ENCODE data around the gene USP8. TPM values are rescaled to one million over a fixed set of nuclear protein-coding genes. Genes with fewer than 3 reads are reported as not detected.

Gene USP8
- total and polyA plus RNA-seq, 10 of the 15 experiments (the other 5 are each of a cell fraction or from before 2014, with no cell fraction given) = 25.2 to 51.7 (median 36.1) TPM

GRCh38 chr15:50485389-50485788, 61.2 kb downstream of the USP8 start:
- Histone ChIP-seq H3K36me3 (ENCODE audit: control insufficient read depth in 2 of 2, insufficient read depth in 2 of 2, low read length in 1 of 2) (peaks cover 0 to 28% of the 10 kb centered on the region in 2 experiments), H3K27ac (ENCODE audit: control insufficient read depth, insufficient read depth) (no peak overlapping the region; the same call in 1 of the 2 replicates), H3K79me2 (ENCODE audit: control insufficient read depth, insufficient read depth, low read length) (no peaks in the 10 kb centered on the region), H3K4me3 (no peak overlapping the region), H3K9ac (ENCODE audit: control insufficient read depth, insufficient read depth, low read length) (no peak overlapping the region), H3K4me2 (ENCODE audit: control insufficient read depth, insufficient read depth) (no peak overlapping the region), H4K20me1 (ENCODE audit: control insufficient read depth, insufficient read depth) (no peaks in the 10 kb centered on the region), H3K27me3 (replicated peaks in 1 of 2; ENCODE audit: control insufficient read depth in 2 of 2, insufficient read depth in 2 of 2, low read length in 1 of 2) (no peaks in the 10 kb centered on the region), H2AFZ (ENCODE audit: control insufficient read depth, low read depth, low read length) (no peak overlapping the region), H3K4me1 (ENCODE audit: control insufficient read depth, insufficient read depth, low read length) (peaks cover 9% of the 10 kb centered on the region; the same call in 1 of the 2 replicates), H3K9me3 (replicated peaks; ENCODE audit: control insufficient read depth, insufficient read depth, low read length) (peaks cover 5% of the 10 kb centered on the region)
- ChIA-PET RAD21 (ENCODE audit: unreplicated experiment) (no interaction called here), POLR2A (interaction anchor here (0.6 kb wide), 2 partner anchors 11 to 1445 kb away, joined by 3 read pairs; no protein-coding TSS in a partner anchor), CTCF (no interaction called here), SMC1A (ENCODE audit: uncharacterized antibody, unreplicated experiment) (interaction anchor here (0.8 kb wide), 1 partner anchor 80 kb away, joined by 4 read pairs; no protein-coding TSS in a partner anchor)
- TF ChIP-seq MEF2B (IDR thresholded peaks at IDR 0.05; ENCODE audit: partially characterized antibody, poor library complexity, severe bottlenecking) (peak; percentile 30), E2F8 (IDR thresholded peaks at IDR 0.05; ENCODE audit: low read depth, partially characterized antibody) (no peak), MEF2A (IDR thresholded peaks at IDR 0.05; ENCODE audit: insufficient read depth, low read depth, low read length) (peak; percentile 74), TAF1 (IDR thresholded peaks at IDR 0.05; ENCODE audit: borderline replicate concordance, low read depth, low read length) (no peak), HDGF (IDR thresholded peaks at IDR 0.05) (no peak), MLLT1 (IDR thresholded peaks at IDR 0.05) (no peak), ZNF384 (IDR thresholded peaks at IDR 0.05; ENCODE audit: borderline replicate concordance, low read depth, low read length) (peak; percentile 57), NBN (IDR thresholded peaks at IDR 0.05) (0 out of 2 replicates have a peak, but pooled peaks have one; percentile 3), TCF7 (IDR thresholded peaks at IDR 0.05; ENCODE audit: borderline replicate concordance) (no peak)
- in situ Hi-C loops (cut with MboI) (no loop called here), intact Hi-C loops (cut with micrococcal nuclease; ENCODE audit: unreplicated experiment) (loop anchor here (10.0 kb wide), 1 partner anchor 131 kb away; the partner anchor contains the start of gene GABPB1)
- WGBS (ENCODE audit: insufficient coverage, insufficient replicate concordance, low lambda C conversion rate, missing lambda C conversion rate) = 27% methylated on average over 3 of the region's 3 CpGs
- DNase-seq (ENCODE audit: low read depth, low spot score) (no peak), ATAC-seq (peak; percentile 47), FAIRE-seq (no peak)
- BruUV-seq (replicated peaks) = no TSS peak

All from GM12878 (cell line).